Fibroblast of lung (primary cell): Measurements from ENCODE around the gene UBR3. TPM values are rescaled to one million over a fixed set of nuclear protein-coding genes. Genes with fewer than 3 reads are reported as not detected.
A peak's percentile ranks its signal among the peaks of the same experiment; 100 is the strongest.

ENCODE experiments used
- DNase-seq, 2 donors: peaks; one replicate each; pipeline versions ENCODE4 v3.0.0 to v3.0.0-alpha.2; 2010; ENCODE audit warnings: low read depth in 2 of 2
- H2AFZ ChIP-seq: 2 replicates; pipeline ENCODE4 v1.5.1; 2012; ENCODE audit warnings: low read length, control low read depth, inconsistent platforms
- H3K27ac ChIP-seq: 2 replicates; pipeline ENCODE4 v1.5.1; 2011; ENCODE audit warnings: low read length, control low read depth; ENCODE audit not compliant: insufficient read depth
- H3K27me3 ChIP-seq: 2 replicates; pipeline ENCODE4 v1.5.1; 2011; ENCODE audit warnings: mild to moderate bottlenecking, low read length; ENCODE audit not compliant: control insufficient read depth, insufficient read depth
- H3K36me3 ChIP-seq: 2 replicates; pipeline ENCODE4 v1.5.1; 2011; ENCODE audit warnings: low read length; ENCODE audit not compliant: control insufficient read depth, insufficient read depth
- H3K4me1 ChIP-seq: 2 replicates; pipeline ENCODE4 v1.5.1; 2011; ENCODE audit warnings: low read length; ENCODE audit not compliant: control insufficient read depth, insufficient read depth; ENCODE audit errors: extremely low read depth
- H3K4me2 ChIP-seq: 2 replicates; pipeline ENCODE4 v1.5.1; 2011; ENCODE audit warnings: low read length, control low read depth; ENCODE audit not compliant: insufficient read depth; ENCODE audit errors: extremely low read depth
- H3K4me3 ChIP-seq, 4 experiments: fragments of 200-600 bp in 1 of 4; sonication (generic) in 1 of 4; replicated peaks in 1 of 4; 2 replicates each; pipeline ENCODE4 v1.5.1; 2011 to 2016; ENCODE audit warnings: low read length in 4 of 4, low read depth in 3 of 4, mild to moderate bottlenecking in 3 of 4, control low read depth in 2 of 4, inconsistent platforms in 1 of 4, mixed read lengths in 1 of 4; ENCODE audit not compliant: insufficient read depth in 1 of 4; ENCODE audit errors: control extremely low read depth in 1 of 4
- H3K79me2 ChIP-seq: 2 replicates; pipeline ENCODE4 v1.5.1; 2012; ENCODE audit warnings: mild to moderate bottlenecking, low read length, inconsistent platforms; ENCODE audit not compliant: control insufficient read depth, insufficient read depth
- H3K9ac ChIP-seq: 2 replicates; pipeline ENCODE4 v1.5.1; 2011; ENCODE audit warnings: mild to moderate bottlenecking, low read length, control low read depth; ENCODE audit not compliant: insufficient read depth
- H3K9me3 ChIP-seq: 2 replicates; pipeline ENCODE4 v1.5.1; 2012; ENCODE audit warnings: low read depth, low read length; ENCODE audit not compliant: control insufficient read depth, insufficient read depth
- H4K20me1 ChIP-seq: 2 replicates; pipeline ENCODE4 v1.5.1; 2011; ENCODE audit warnings: low read length; ENCODE audit not compliant: control insufficient read depth, insufficient read depth; ENCODE audit errors: extremely low read depth
- EZH2 ChIP-seq: IDR thresholded peaks from 2 replicates; pipeline ENCODE4 v1.5.1; 2012; ENCODE audit warnings: low read length, control low read depth, mild to moderate bottlenecking; ENCODE audit errors: missing control alignments
- polyA plus RNA-seq, 2 donors: library from polyadenylated mRNA; depleted of rRNA in 1 of 2; stranded (reverse) in 1 of 2; unstranded in 1 of 2; fragments of >200 nt; gene quantifications; 2 replicates each; pipeline ENCODE4 v1.2.1, GENCODE V29; 2011 to 2012; ENCODE audit warnings: missing spikeins in 1 of 2
- total RNA-seq: library from RNA; depleted of rRNA; stranded (reverse); fragments of >200 nt; gene quantifications from 2 replicates; pipeline ENCODE4 v1.2.1, GENCODE V29; 2014
- TF ChIP-seq, protein P1 (sequence below), 2 donors: IDR thresholded peaks in 1 of 2; conservative IDR thresholded peaks in 1 of 2; 1 replicate in 1 of 2; 2 replicates in 1 of 2; pipeline ENCODE4 v1.5.1; 2011 to 2012; ENCODE audit warnings: low read length in 2 of 2, control low read depth in 1 of 2, inconsistent platforms in 1 of 2, low read depth in 1 of 2, mild to moderate bottlenecking in 1 of 2

Gene UBR3
- total and polyA plus RNA-seq, 2 donors (not counting 1 experiment from before 2014, with no cell fraction given) = 21.7 to 39.5 TPM

DNA sequence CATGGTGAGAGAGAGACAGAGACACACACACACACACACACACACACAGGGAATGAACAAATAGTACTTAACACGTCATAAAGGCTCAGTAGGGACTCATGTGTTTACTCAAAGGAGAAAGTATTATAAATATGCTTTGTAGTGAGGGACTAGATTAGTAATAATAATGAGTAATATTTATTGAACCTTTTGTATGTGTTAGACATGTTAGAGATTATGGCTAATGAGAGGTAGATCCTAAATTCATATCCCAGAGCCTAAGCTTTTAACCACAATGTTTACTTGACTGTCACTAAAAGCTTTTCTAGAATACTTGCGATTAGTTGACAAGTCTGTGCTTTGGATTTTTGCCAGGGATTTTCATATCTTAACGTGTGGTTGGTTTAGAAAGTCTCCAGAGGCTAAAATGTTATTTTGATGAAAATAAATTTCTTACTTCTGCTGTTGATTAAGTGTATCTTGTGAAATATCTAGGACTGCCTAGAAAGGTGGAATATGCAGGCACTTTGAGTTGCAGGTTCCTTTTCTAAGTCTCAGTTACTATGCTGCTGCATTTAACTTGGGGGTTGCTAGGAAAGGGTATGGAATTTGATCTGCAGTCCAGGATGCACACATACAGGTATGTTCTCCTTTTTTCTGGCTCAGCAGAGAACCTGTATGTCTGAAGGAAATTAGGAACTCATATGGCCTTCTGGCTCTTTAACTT, 64.5 kb downstream of the UBR3 start:
- Histone ChIP-seq H2AFZ (no peak overlapping the region), H3K36me3 (no peaks in the 10 kb centered on the region), H3K4me3 (no peak overlapping the region), H3K4me1 (peaks cover 2% of the 10 kb centered on the region), H3K27me3 (no peaks in the 10 kb centered on the region), H3K4me2 (no peak overlapping the region), H3K9ac (no peak overlapping the region), H4K20me1 (no peaks in the 10 kb centered on the region), H3K27ac (no peak overlapping the region), H3K9me3 (no peaks in the 10 kb centered on the region), H3K79me2 (no peaks in the 10 kb centered on the region)
- peak; percentile 49 to 85 for DNase-seq
- TF ChIP-seq, protein P1, sequence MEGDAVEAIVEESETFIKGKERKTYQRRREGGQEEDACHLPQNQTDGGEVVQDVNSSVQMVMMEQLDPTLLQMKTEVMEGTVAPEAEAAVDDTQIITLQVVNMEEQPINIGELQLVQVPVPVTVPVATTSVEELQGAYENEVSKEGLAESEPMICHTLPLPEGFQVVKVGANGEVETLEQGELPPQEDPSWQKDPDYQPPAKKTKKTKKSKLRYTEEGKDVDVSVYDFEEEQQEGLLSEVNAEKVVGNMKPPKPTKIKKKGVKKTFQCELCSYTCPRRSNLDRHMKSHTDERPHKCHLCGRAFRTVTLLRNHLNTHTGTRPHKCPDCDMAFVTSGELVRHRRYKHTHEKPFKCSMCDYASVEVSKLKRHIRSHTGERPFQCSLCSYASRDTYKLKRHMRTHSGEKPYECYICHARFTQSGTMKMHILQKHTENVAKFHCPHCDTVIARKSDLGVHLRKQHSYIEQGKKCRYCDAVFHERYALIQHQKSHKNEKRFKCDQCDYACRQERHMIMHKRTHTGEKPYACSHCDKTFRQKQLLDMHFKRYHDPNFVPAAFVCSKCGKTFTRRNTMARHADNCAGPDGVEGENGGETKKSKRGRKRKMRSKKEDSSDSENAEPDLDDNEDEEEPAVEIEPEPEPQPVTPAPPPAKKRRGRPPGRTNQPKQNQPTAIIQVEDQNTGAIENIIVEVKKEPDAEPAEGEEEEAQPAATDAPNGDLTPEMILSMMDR (conservative IDR thresholded peaks at IDR 0.05 in 1 of 2, IDR thresholded peaks at IDR 0.05 in 1 of 2; ENCODE audit: low read depth in 1 of 2, low read length in 2 of 2) = no peak
- TF ChIP-seq EZH2 = no peak

DNA sequence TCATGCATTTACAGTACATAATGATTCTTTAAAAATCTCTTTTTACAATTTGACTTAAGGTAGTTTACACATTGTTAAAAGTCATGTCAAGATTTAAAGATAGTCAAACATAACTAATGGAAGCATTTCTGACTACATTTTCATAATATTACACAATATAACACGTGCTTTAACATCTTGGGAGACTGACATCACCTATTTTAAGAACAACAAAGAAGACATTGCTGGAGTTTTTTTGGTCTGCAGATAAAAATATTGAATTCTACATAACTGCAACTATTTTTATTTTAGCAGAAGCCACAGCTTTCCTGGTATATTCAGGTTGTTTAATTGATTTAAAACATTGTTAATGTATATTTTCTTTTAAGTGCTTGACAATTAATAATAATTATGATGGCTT, 65.7 kb downstream of the UBR3 start:
- no peaks in the 10 kb centered on the region for H3K36me3 ChIP-seq
- H3K79me2 ChIP-seq = no peaks in the 10 kb centered on the region
- no peak overlapping the region for H3K4me3 ChIP-seq
- H3K4me2 ChIP-seq = no peak overlapping the region
- H3K27ac ChIP-seq = no peak overlapping the region
- H3K9me3 ChIP-seq = no peaks in the 10 kb centered on the region
- TF ChIP-seq EZH2 = no peak
- TF ChIP-seq, protein P1 (conservative IDR thresholded peaks at IDR 0.05 in 1 of 2, IDR thresholded peaks at IDR 0.05 in 1 of 2; ENCODE audit: low read depth in 1 of 2, low read length in 2 of 2) = no peak
- no peak overlapping the region for H2AFZ ChIP-seq
- no peak overlapping the region for H3K9ac ChIP-seq
- no peak for DNase-seq
- no peaks in the 10 kb centered on the region for H3K27me3 ChIP-seq
- H3K4me1 ChIP-seq = peaks cover 2% of the 10 kb centered on the region
- no peaks in the 10 kb centered on the region for H4K20me1 ChIP-seq

DNA sequence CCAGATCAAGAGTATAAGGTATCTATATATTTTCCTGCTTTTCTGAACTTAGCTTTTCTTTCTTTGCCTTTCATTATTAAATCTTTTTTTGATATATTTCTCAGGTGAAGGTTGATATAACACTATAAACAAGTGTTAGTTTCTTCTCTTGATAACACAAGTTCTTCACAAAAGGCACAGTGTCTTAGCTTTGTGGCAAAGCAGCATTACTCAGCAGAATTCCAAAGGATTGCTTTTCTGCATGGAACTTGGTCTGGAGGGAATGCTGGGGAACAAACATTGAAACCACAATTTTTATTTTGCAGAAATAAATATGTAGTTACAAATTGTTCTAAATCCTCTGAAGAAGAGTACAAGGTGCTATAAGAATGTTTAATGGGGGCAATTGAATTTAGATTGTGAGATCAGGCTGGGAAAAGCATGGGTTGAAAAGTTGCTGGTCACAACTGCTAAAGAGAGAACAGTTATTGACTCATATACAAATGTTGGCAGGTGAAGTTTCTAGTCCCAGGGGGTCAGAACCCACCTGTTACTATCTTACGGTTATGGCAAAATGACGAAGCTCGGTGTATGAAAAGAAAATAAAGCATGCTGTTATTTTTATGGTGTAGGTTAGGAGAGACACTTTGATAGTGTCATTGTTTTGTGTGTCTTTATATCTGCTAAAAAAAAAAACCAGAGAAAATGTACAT, 68.2 kb downstream of the UBR3 start:
- Histone ChIP-seq H3K9me3 (no peaks in the 10 kb centered on the region), H3K79me2 (no peaks in the 10 kb centered on the region), H3K9ac (no peak overlapping the region), H3K27me3 (no peaks in the 10 kb centered on the region), H3K4me2 (no peak overlapping the region), H3K36me3 (no peaks in the 10 kb centered on the region), H3K27ac (no peak overlapping the region), H2AFZ (no peak overlapping the region), H3K4me3 (no peak overlapping the region), H4K20me1 (no peaks in the 10 kb centered on the region), H3K4me1 (peaks cover 2% of the 10 kb centered on the region)
- no peak for TF ChIP-seq EZH2
- TF ChIP-seq, protein P1 (conservative IDR thresholded peaks at IDR 0.05 in 1 of 2, IDR thresholded peaks at IDR 0.05 in 1 of 2; ENCODE audit: low read depth in 1 of 2, low read length in 2 of 2) = no peak
- peak; percentile 35 to 55 for DNase-seq
